Endothelial cell of umbilical vein (primary cell): ENCODE data around the gene PGRMC2. TPM values are rescaled to one million over a fixed set of nuclear protein-coding genes. Genes with fewer than 3 reads are reported as not detected.

Experiments used
- BruUV-seq: library from RNA; stranded (reverse); fragments of 400-500 nt; replicated peaks from 2 replicates; lab custom pipeline; 2021; lab: Mats Ljungman, UMichigan
- CTCF ChIA-PET: fragments of 300-600, 350-600 bp; sonication (Branson Sonifier 250); formaldehyde crosslinking; loops from one replicate; lab custom pipeline; 2021; ENCODE audit warnings: antibody characterized with exemption, inconsistent platforms; lab: Charles Lee
- POLR2A ChIA-PET: fragments of 300-600, 350-600 bp; sonication (Branson Sonifier 250); formaldehyde crosslinking; loops from one replicate; lab custom pipeline; 2021; ENCODE audit warnings: antibody characterized with exemption, inconsistent platforms; lab: Charles Lee
- DNase-seq: peaks from one replicate; pipeline ENCODE4 v3.0.0-alpha.2; 2011; ENCODE audit warnings: low read depth, low spot score
- FAIRE-seq: peaks from 2 replicates; lab custom pipeline; 2011; peaks lifted over from hg19 to GRCh38; lab: Jason Lieb, UNC
- H2AFZ ChIP-seq: 2 replicates; pipeline ENCODE4 v1.6.0; 2012; ENCODE audit warnings: low read depth, low read length, control low read depth, inconsistent platforms
- H3K27ac ChIP-seq: 2 replicates; pipeline ENCODE4 v1.5.1; 2011; ENCODE audit warnings: low read depth, mild to moderate bottlenecking, control low read depth, low read length, moderate library complexity; ENCODE audit not compliant: insufficient read depth
- H3K27me3 ChIP-seq, 2 experiments: 2 replicates each; pipeline versions ENCODE4 v1.6.0 to v1.6.1; 2011; ENCODE audit warnings: low read length in 2 of 2, mixed read lengths in 1 of 2; ENCODE audit not compliant: control insufficient read depth in 2 of 2, insufficient read depth in 2 of 2
- H3K36me3 ChIP-seq, 2 experiments: 2 replicates in 1 of 2; 3 replicates in 1 of 2; pipeline ENCODE4 v1.5.1; 2011; ENCODE audit warnings: low read length in 2 of 2, mild to moderate bottlenecking in 1 of 2, moderate library complexity in 1 of 2; ENCODE audit not compliant: control insufficient read depth in 2 of 2, insufficient read depth in 2 of 2; ENCODE audit errors: extremely low read depth in 1 of 2
- H3K4me1 ChIP-seq: 3 replicates; pipeline ENCODE4 v1.5.1; 2011; ENCODE audit warnings: mild to moderate bottlenecking, low read length; ENCODE audit not compliant: control insufficient read depth, insufficient read depth; ENCODE audit errors: extremely low read depth
- H3K4me2 ChIP-seq: 2 replicates; pipeline ENCODE4 v1.6.1; 2011; ENCODE audit warnings: low read length, control low read depth, mixed read lengths; ENCODE audit not compliant: insufficient read depth
- H3K4me3 ChIP-seq, 3 experiments: fragments of 200-600 bp in 1 of 3; sonication (generic), shearing (Covaris generic) in 1 of 3; replicated peaks in 1 of 3; 2 replicates each; pipeline ENCODE4 v1.5.1; 2011 to 2016; ENCODE audit warnings: control low read depth in 3 of 3, low read length in 3 of 3, mild to moderate bottlenecking in 2 of 3, inconsistent platforms in 1 of 3, low read depth in 1 of 3, moderate library complexity in 1 of 3; ENCODE audit not compliant: insufficient read depth in 1 of 3
- H3K79me2 ChIP-seq: 2 replicates; pipeline ENCODE4 v1.6.0; 2012; ENCODE audit warnings: low read length, inconsistent platforms; ENCODE audit not compliant: control insufficient read depth, insufficient read depth
- H3K9ac ChIP-seq: replicated peaks from 2 replicates; pipeline ENCODE3; 2011; ENCODE audit warnings: low read length, control low read depth; ENCODE audit not compliant: insufficient read depth; ENCODE audit errors: extremely low read depth
- H3K9me1 ChIP-seq: replicated peaks from 3 replicates; pipeline ENCODE4 v1.6.0; 2011; ENCODE audit warnings: mild to moderate bottlenecking, low read length; ENCODE audit not compliant: control insufficient read depth, insufficient read depth; ENCODE audit errors: extremely low read depth
- H3K9me3 ChIP-seq: replicated peaks from 2 replicates; pipeline ENCODE4 v1.5.1; 2012; ENCODE audit warnings: low read length, inconsistent platforms; ENCODE audit not compliant: control insufficient read depth, insufficient read depth
- H4K20me1 ChIP-seq: replicated peaks from 2 replicates; pipeline ENCODE3; 2011; ENCODE audit warnings: mild to moderate bottlenecking, low read length; ENCODE audit not compliant: control insufficient read depth, insufficient read depth; ENCODE audit errors: extremely low read depth
- EZH2 ChIP-seq: IDR thresholded peaks from 2 replicates; pipeline ENCODE4 v1.6.1; 2012; ENCODE audit warnings: borderline replicate concordance, low read depth, mild to moderate bottlenecking, moderate library complexity, low read length, inconsistent platforms; ENCODE audit not compliant: severe bottlenecking
- FOS ChIP-seq: IDR thresholded peaks from 2 replicates; pipeline ENCODE4 v1.6.1; 2011; ENCODE audit warnings: mild to moderate bottlenecking, low read length, moderate library complexity, borderline replicate concordance; ENCODE audit not compliant: insufficient read depth
- GATA2 ChIP-seq: IDR thresholded peaks from 2 replicates; pipeline ENCODE4 v1.7.0; 2011; ENCODE audit warnings: low read depth, mild to moderate bottlenecking, moderate library complexity, mixed read lengths, low read length; ENCODE audit not compliant: insufficient read length, insufficient read depth
- JUN ChIP-seq: IDR thresholded peaks from 2 replicates; pipeline ENCODE4 v1.6.1; 2011; ENCODE audit warnings: borderline replicate concordance, low read depth; ENCODE audit not compliant: insufficient read length, insufficient read depth
- MYC ChIP-seq: IDR thresholded peaks from one replicate; pipeline ENCODE4 v1.6.1; 2011; ENCODE audit warnings: mild to moderate bottlenecking, low read depth, low read length
- POLR2A ChIP-seq: IDR thresholded peaks from 2 replicates; pipeline ENCODE4 v1.6.1; 2012; ENCODE audit warnings: low read depth, mild to moderate bottlenecking, control low read depth, low read length
- POLR2AphosphoS5 ChIP-seq: IDR thresholded peaks from 2 replicates; pipeline ENCODE4 v1.6.1; 2012; ENCODE audit warnings: low read depth, mild to moderate bottlenecking, control low read depth, low read length, moderate library complexity; ENCODE audit not compliant: insufficient read depth
- dilution Hi-C: fragments of 300-500 bp; cut with MboI; formaldehyde crosslinking; loops from one replicate; pipeline ENCODE4 v1.15.0; 2019; ENCODE audit warnings: low sequenced_read_pairs; ENCODE audit not compliant: extremely low pct_ligation_motif_present
- intact Hi-C: fragments of 100-400 bp; cut with micrococcal nuclease; formaldehyde crosslinking; loops from one replicate; pipeline ENCODE4 v1.10.0; 2022
- polyA plus RNA-seq, 4 experiments: library from polyadenylated mRNA; depleted of rRNA in 3 of 4; stranded (reverse) in 3 of 4; unstranded in 1 of 4; fragments of >200 nt; gene quantifications; 2 replicates each; pipeline versions ENCODE4 v1.2.1 to v1.2.3, GENCODE V29; 2011 to 2012; ENCODE audit warnings: missing spikeins in 1 of 4
- total RNA-seq: library from RNA; stranded (reverse); gene quantifications from 2 replicates; pipeline ENCODE4 v1.2.3, GENCODE V29; 2021
- TF ChIP-seq, protein P1 (sequence below): IDR thresholded peaks from 2 replicates; pipeline ENCODE4 v1.6.1; 2011; ENCODE audit not compliant: insufficient read depth, insufficient read length
- TF ChIP-seq, protein P2 (sequence below), 2 donors: IDR thresholded peaks; 1 replicate in 1 of 2; 2 replicates in 1 of 2; pipeline ENCODE4 v1.5.1; 2011; ENCODE audit warnings: low read length in 2 of 2, mild to moderate bottlenecking in 2 of 2, moderate library complexity in 2 of 2, control low read depth in 1 of 2, inconsistent platforms in 1 of 2, low read depth in 1 of 2; ENCODE audit not compliant: insufficient read depth in 1 of 2; ENCODE audit errors: extremely low read depth in 1 of 2

Gene PGRMC2
- total and polyA plus RNA-seq, 2 donors (not counting 3 experiments of a cell fraction or from before 2014, with no cell fraction given), result 10.1 to 63.4 TPM

DNA sequence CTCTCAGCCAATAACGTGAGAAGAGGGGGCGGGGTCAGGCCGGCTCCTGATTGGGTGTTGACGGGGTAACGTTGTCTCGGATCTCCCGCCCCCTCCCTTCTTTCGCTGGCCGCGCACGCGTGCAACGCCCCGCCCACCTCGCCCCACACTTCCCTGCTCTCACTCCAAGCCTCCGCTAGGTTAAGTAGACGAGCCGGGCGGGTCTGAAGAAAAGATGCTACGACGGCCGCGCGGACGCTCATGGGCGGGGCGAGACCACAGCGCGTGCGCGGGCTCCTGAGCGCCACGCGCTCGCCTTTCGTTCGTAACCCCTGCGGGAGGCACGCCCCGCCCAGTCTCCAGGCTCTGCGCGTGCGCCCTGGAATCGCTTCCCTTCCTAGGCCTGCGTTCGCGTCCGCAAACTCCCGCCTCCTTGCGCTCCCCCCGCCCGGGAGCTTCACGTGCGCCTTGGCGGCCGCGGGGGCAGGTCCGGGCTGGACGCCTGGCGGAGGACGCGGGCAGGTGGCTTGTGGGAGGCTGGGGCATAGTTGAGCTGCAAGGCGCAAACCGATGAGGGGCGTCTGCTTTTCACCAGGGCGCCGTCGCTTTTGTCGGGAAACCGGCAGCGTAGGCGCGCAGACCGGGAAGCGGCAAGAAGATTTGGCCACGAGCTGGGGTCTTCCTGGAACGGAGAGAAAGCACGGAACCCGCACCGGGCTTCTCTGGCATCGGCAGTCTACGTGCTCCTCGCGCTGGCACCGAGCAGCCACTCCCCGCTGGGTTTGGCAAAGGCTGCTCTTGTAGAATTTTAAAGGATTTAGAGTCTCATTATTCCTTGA lies 467 bp upstream of the PGRMC2 start:
- DNase-seq (peak; percentile 100), FAIRE-seq (peak; percentile 76)
- dilution Hi-C loops (no loop called here), intact Hi-C loops (loop anchor here (1.0 to 5.0 kb wide), 11 partner anchors 35 to 805 kb away; partner anchors contain the start of genes HSPA4L, LARP1B and SCLT1)
- POLR2A ChIA-PET, result interaction anchor here (1.1 to 1.8 kb wide), 3 partner anchors 33 to 227 kb away, joined by 3 to 4 read pairs (median 4); partner anchors contain the start of gene LARP1B
- no peaks in the 10 kb centered on the region for H3K9me1 ChIP-seq
- H3K4me2 ChIP-seq, result peak overlapping the region; percentile 99
- H4K20me1 ChIP-seq, result no peaks in the 10 kb centered on the region
- peak; percentile 89 for TF ChIP-seq POLR2AphosphoS5
- TF ChIP-seq POLR2A, result peak; percentile 80
- TF ChIP-seq MYC, result no peak
- TF ChIP-seq JUN, result no peak
- no peak for TF ChIP-seq EZH2
- no peak for TF ChIP-seq GATA2
- no peak for TF ChIP-seq FOS
- TF ChIP-seq, protein P1, sequence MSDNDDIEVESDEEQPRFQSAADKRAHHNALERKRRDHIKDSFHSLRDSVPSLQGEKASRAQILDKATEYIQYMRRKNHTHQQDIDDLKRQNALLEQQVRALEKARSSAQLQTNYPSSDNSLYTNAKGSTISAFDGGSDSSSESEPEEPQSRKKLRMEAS, result peak; percentile 88
- TF ChIP-seq, protein P2, sequence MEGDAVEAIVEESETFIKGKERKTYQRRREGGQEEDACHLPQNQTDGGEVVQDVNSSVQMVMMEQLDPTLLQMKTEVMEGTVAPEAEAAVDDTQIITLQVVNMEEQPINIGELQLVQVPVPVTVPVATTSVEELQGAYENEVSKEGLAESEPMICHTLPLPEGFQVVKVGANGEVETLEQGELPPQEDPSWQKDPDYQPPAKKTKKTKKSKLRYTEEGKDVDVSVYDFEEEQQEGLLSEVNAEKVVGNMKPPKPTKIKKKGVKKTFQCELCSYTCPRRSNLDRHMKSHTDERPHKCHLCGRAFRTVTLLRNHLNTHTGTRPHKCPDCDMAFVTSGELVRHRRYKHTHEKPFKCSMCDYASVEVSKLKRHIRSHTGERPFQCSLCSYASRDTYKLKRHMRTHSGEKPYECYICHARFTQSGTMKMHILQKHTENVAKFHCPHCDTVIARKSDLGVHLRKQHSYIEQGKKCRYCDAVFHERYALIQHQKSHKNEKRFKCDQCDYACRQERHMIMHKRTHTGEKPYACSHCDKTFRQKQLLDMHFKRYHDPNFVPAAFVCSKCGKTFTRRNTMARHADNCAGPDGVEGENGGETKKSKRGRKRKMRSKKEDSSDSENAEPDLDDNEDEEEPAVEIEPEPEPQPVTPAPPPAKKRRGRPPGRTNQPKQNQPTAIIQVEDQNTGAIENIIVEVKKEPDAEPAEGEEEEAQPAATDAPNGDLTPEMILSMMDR (IDR thresholded peaks at IDR 0.05; ENCODE audit: extremely low read depth in 1 of 2, insufficient read depth in 1 of 2, low read depth in 1 of 2, low read length in 2 of 2), result peak in 1 of 2 donors; percentile 26
- peak overlapping the region; percentile 66 to 84 (median 73) for H3K4me3 ChIP-seq
- no peaks in the 10 kb centered on the region for H3K36me3 ChIP-seq
- peak overlapping the region; percentile 89 for H2AFZ ChIP-seq
- H3K4me1 ChIP-seq, result peaks cover 23% of the 10 kb centered on the region
- peak overlapping the region; percentile 88 for H3K9ac ChIP-seq
- BruUV-seq, result no TSS peak
- CTCF ChIA-PET, result interaction anchor here (0.7 to 1.8 kb wide), 8 partner anchors 10 to 524 kb away, joined by 3 to 7 read pairs (median 4); no protein-coding TSS in a partner anchor
- peak overlapping the region; percentile 83 for H3K27ac ChIP-seq
- no peaks in the 10 kb centered on the region for H3K9me3 ChIP-seq
- no peaks in the 10 kb centered on the region for H3K27me3 ChIP-seq
- H3K79me2 ChIP-seq, result peaks cover 42% of the 10 kb centered on the region
